OCI-LY1 (cell line): ENCODE measurements around the gene CC2D1A.

Experiments used
- H2AFZ ChIP-seq: fragments of 200-600 bp; sonication (generic), shearing (Covaris generic); 2 replicates; pipeline ENCODE4 v1.6.0; 2014; ENCODE audit warnings: antibody characterized with exemption, mild to moderate bottlenecking, low read length
- H3F3A ChIP-seq: fragments of 200-600 bp; sonication (generic), shearing (Covaris generic); 2 replicates; pipeline ENCODE4 v1.6.0; 2014; ENCODE audit warnings: mild to moderate bottlenecking, antibody characterized with exemption, low read length, moderate library complexity; ENCODE audit not compliant: insufficient read depth
- H3K27ac ChIP-seq: fragments of 200-600 bp; sonication (generic); 2 replicates; pipeline ENCODE4 v1.5.1; 2014; ENCODE audit warnings: low read length, mixed run types, mild to moderate bottlenecking, low read depth; ENCODE audit not compliant: poor library complexity, severe bottlenecking
- H3K27me3 ChIP-seq: fragments of 200-600 bp; sonication (generic); 2 replicates; pipeline ENCODE4 v1.6.0; 2014; ENCODE audit warnings: antibody characterized with exemption, mild to moderate bottlenecking, low read length, moderate library complexity; ENCODE audit not compliant: insufficient read depth
- H3K36me3 ChIP-seq: fragments of 200-600 bp; sonication (generic); 2 replicates; pipeline ENCODE4 v1.6.1; 2014; ENCODE audit warnings: mild to moderate bottlenecking, antibody characterized with exemption, low read length, moderate library complexity, mixed read lengths; ENCODE audit not compliant: insufficient read depth
- H3K4me1 ChIP-seq: fragments of 200-600 bp; sonication (generic); 2 replicates; pipeline ENCODE4 v1.5.1; 2014; ENCODE audit warnings: mild to moderate bottlenecking, low read length, moderate library complexity; ENCODE audit not compliant: insufficient read depth, severe bottlenecking
- H3K4me2 ChIP-seq: fragments of 200-600 bp; sonication (generic), shearing (Covaris generic); 2 replicates; pipeline ENCODE4 v1.6.1; 2014; ENCODE audit warnings: low read length
- H3K4me3 ChIP-seq: fragments of 200-600 bp; sonication (generic); 2 replicates; pipeline ENCODE4 v1.5.1; 2014; ENCODE audit warnings: low read length, low read depth, mild to moderate bottlenecking, mixed read lengths; ENCODE audit not compliant: poor library complexity, severe bottlenecking
- H3K79me2 ChIP-seq: fragments of 200-600 bp; shearing (Covaris generic); 2 replicates; pipeline ENCODE4 v1.6.1; 2016; ENCODE audit warnings: mixed run types, low read length, mixed read lengths; ENCODE audit not compliant: insufficient read depth
- H3K9ac ChIP-seq: fragments of 200-600 bp; sonication (generic), shearing (Covaris generic); 2 replicates; pipeline ENCODE4 v1.6.1; 2014; ENCODE audit warnings: mild to moderate bottlenecking, low read length, mixed read lengths
- H3K9me2 ChIP-seq: fragments of 200-600 bp; sonication (generic), shearing (Covaris generic); 2 replicates; pipeline ENCODE4 v1.6.1; 2014; ENCODE audit warnings: low read depth, mild to moderate bottlenecking, low read length, mixed read lengths
- H3K9me3 ChIP-seq: fragments of 200-600 bp; shearing (Covaris generic); 2 replicates; pipeline ENCODE4 v1.6.1; 2014; ENCODE audit warnings: low read length, mixed read lengths
- H4K20me1 ChIP-seq: fragments of 200-600 bp; sonication (generic), shearing (Covaris generic); 2 replicates; pipeline ENCODE4 v1.6.0; 2016; ENCODE audit warnings: mild to moderate bottlenecking, low read length; ENCODE audit not compliant: insufficient read depth
- EZH2 ChIP-seq: fragments of 200-600 bp; sonication (generic), shearing (Covaris generic); IDR thresholded peaks from 2 replicates; pipeline ENCODE4 v1.8.0; 2017; ENCODE audit warnings: borderline replicate concordance, mixed run types, mild to moderate bottlenecking, antibody characterized with exemption, low read length, moderate library complexity, mixed read lengths
- TF ChIP-seq, protein P1 (sequence below): fragments of 200-600 bp; sonication (generic), shearing (Covaris generic); IDR thresholded peaks from 2 replicates; pipeline ENCODE4 v1.5.1; 2017; ENCODE audit warnings: mild to moderate bottlenecking, antibody characterized with exemption, low read length, moderate library complexity, mixed read lengths

Gene CC2D1A

GRCh38 chr19:13956365-13956744 is 50.4 kb downstream of the CC2D1A start:
- Histone ChIP-seq H4K20me1 (no peaks in the 10 kb centered on the region), H3K9ac (no peak overlapping the region), H3K4me3 (no peak overlapping the region), H2AFZ (no peak overlapping the region), H3K79me2 (peaks cover 7% of the 10 kb centered on the region), H3K9me2 (no peaks in the 10 kb centered on the region), H3K4me2 (no peak overlapping the region), H3K27me3 (no peaks in the 10 kb centered on the region), H3K36me3 (peaks cover 64% of the 10 kb centered on the region), H3K9me3 (no peaks in the 10 kb centered on the region), H3K4me1 (peaks cover 21% of the 10 kb centered on the region), H3F3A (no peaks in the 10 kb centered on the region), H3K27ac (no peak overlapping the region)
- TF ChIP-seq, protein P1, sequence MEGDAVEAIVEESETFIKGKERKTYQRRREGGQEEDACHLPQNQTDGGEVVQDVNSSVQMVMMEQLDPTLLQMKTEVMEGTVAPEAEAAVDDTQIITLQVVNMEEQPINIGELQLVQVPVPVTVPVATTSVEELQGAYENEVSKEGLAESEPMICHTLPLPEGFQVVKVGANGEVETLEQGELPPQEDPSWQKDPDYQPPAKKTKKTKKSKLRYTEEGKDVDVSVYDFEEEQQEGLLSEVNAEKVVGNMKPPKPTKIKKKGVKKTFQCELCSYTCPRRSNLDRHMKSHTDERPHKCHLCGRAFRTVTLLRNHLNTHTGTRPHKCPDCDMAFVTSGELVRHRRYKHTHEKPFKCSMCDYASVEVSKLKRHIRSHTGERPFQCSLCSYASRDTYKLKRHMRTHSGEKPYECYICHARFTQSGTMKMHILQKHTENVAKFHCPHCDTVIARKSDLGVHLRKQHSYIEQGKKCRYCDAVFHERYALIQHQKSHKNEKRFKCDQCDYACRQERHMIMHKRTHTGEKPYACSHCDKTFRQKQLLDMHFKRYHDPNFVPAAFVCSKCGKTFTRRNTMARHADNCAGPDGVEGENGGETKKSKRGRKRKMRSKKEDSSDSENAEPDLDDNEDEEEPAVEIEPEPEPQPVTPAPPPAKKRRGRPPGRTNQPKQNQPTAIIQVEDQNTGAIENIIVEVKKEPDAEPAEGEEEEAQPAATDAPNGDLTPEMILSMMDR, result no peak
- no peak for TF ChIP-seq EZH2

GRCh38 chr19:13957051-13957450 is 51.0 kb downstream of the CC2D1A start:
- Histone ChIP-seq H2AFZ (no peak overlapping the region), H3K79me2 (peaks cover 7% of the 10 kb centered on the region), H3F3A (no peaks in the 10 kb centered on the region), H3K9me3 (no peaks in the 10 kb centered on the region), H4K20me1 (no peaks in the 10 kb centered on the region), H3K4me2 (no peak overlapping the region), H3K4me1 (peaks cover 15% of the 10 kb centered on the region), H3K27me3 (no peaks in the 10 kb centered on the region), H3K4me3 (no peak overlapping the region), H3K9ac (no peak overlapping the region), H3K36me3 (peaks cover 70% of the 10 kb centered on the region), H3K9me2 (no peaks in the 10 kb centered on the region), H3K27ac (no peak overlapping the region)
- no peak for TF ChIP-seq EZH2
- TF ChIP-seq, protein P1, result no peak

DNA sequence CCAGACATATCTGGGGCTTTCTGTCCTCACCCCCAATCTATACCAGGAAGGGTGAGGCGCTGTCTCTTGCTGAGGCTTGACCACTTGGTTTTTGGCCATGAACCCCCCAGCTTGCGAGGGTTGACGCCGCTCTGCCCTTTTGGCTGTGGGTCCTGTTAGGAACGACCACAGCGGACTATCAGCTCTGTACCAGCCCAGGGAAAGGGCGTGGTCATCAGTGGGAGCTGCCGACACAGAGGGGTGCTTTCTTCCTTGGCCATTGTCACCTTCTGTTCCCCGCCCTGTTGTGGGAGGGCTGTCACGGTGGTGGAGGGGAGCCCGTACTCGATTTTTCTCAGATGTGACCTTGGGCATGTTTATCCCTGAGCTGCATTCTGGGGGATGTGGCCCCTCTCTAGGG is 52.0 kb downstream of the CC2D1A start:
- Histone ChIP-seq H3K36me3 (peaks cover 70% of the 10 kb centered on the region), H3K27me3 (no peaks in the 10 kb centered on the region), H3K4me3 (no peak overlapping the region), H3K4me2 (no peak overlapping the region), H3K79me2 (peaks cover 4% of the 10 kb centered on the region), H3K9ac (no peak overlapping the region), H3K27ac (peak overlapping the region; percentile 39), H3K9me2 (no peaks in the 10 kb centered on the region), H4K20me1 (no peaks in the 10 kb centered on the region), H2AFZ (no peak overlapping the region), H3F3A (no peaks in the 10 kb centered on the region), H3K4me1 (peaks cover 13% of the 10 kb centered on the region), H3K9me3 (no peaks in the 10 kb centered on the region)
- no peak for TF ChIP-seq EZH2
- TF ChIP-seq, protein P1, result no peak
